HepG2 (cell line): ENCODE data around the gene GRB2. TPM values are rescaled to one million over a fixed set of nuclear protein-coding genes. Genes with fewer than 3 reads are reported as not detected.

Source experiments
- CREM ChIP-seq, 2 experiments: sonication (generic) in 1 of 2; formaldehyde crosslinking in 1 of 2; IDR thresholded peaks; 2 replicates each; pipeline versions ENCODE4 v1.4.0 to v1.6.1; 2016 to 2020; ENCODE audit warnings: antibody characterized with exemption in 1 of 2, mild to moderate bottlenecking in 1 of 2, missing genetic modification reagents in 1 of 2
- FOXJ3 ChIP-seq: sonication (generic); formaldehyde crosslinking; IDR thresholded peaks from 2 replicates; pipeline ENCODE4 v1.4.0; 2020; ENCODE audit warnings: missing genetic modification reagents, mild to moderate bottlenecking, borderline replicate concordance
- HNF4A ChIP-seq: sonication (generic); formaldehyde crosslinking; IDR thresholded peaks from 2 replicates; pipeline ENCODE4 v1.4.0; 2020; ENCODE audit warnings: missing genetic modification reagents
- KMT2B ChIP-seq: IDR thresholded peaks from 2 replicates; pipeline ENCODE4 v1.6.1; 2016; ENCODE audit warnings: missing genetic modification reagents, missing compliant biosample characterization
- MTF2 ChIP-seq: sonication (generic); formaldehyde crosslinking; IDR thresholded peaks from 2 replicates; pipeline ENCODE4 v1.5.0; 2020; ENCODE audit warnings: missing genetic modification reagents, borderline replicate concordance
- NFKBIZ ChIP-seq: IDR thresholded peaks from 2 replicates; pipeline ENCODE4 v1.6.1; 2018; ENCODE audit warnings: missing genetic modification reagents, missing compliant biosample characterization
- PPARG ChIP-seq: conservative IDR thresholded peaks from 2 replicates; pipeline ENCODE4 v1.6.1; 2016; ENCODE audit warnings: missing biosample characterization, missing genetic modification reagents
- PTBP1 ChIP-seq: fragments of 200-400 bp; formaldehyde crosslinking; IDR thresholded peaks from 2 replicates; pipeline ENCODE4 v1.6.1; 2018; ENCODE audit warnings: low read length, low read depth; ENCODE audit not compliant: poor library complexity, severe bottlenecking
- RBAK ChIP-seq: sonication (generic); formaldehyde crosslinking; IDR thresholded peaks from 2 replicates; pipeline ENCODE4 v1.5.1; 2020; ENCODE audit warnings: mild to moderate bottlenecking, missing genetic modification reagents
- SNAPC2 ChIP-seq: sonication (generic); formaldehyde crosslinking; IDR thresholded peaks from 2 replicates; pipeline ENCODE4 v1.8.1; 2022; ENCODE audit warnings: mild to moderate bottlenecking, missing genetic modification reagents
- ZKSCAN1 ChIP-seq: fragments of 150-350 bp; IDR thresholded peaks from 2 replicates; pipeline ENCODE4 v1.6.1; 2014; ENCODE audit warnings: low read length
- ZMYM3 ChIP-seq: sonication (generic); formaldehyde crosslinking; IDR thresholded peaks from 2 replicates; pipeline ENCODE4 v1.5.1; 2020; ENCODE audit warnings: mild to moderate bottlenecking, missing genetic modification reagents
- ZNF441 ChIP-seq: sonication (generic); formaldehyde crosslinking; IDR thresholded peaks from 2 replicates; pipeline ENCODE4 v1.7.0; 2021; ENCODE audit warnings: missing genetic modification reagents, borderline replicate concordance
- ZNF780A ChIP-seq: sonication (generic); formaldehyde crosslinking; IDR thresholded peaks from 2 replicates; pipeline ENCODE4 v1.8.0; 2022; ENCODE audit warnings: mild to moderate bottlenecking, missing genetic modification reagents, moderate library complexity
- polyA plus RNA-seq, 8 experiments: library from polyadenylated mRNA; depleted of rRNA in 3 of 8; stranded (reverse) in 7 of 8; unstranded in 1 of 8; fragments of >200 nt; fragmentation: Illumina TruSeq in 4 of 8; extraction: Trizol in 4 of 8; gene quantifications; 2 replicates each; pipeline versions ENCODE4 v1.2.1 to v1.2.3, GENCODE V29; 2011 to 2016; ENCODE audit warnings: low read depth in 4 of 8, missing spikeins in 1 of 8, mixed read lengths in 1 of 8; ENCODE audit not compliant: insufficient read depth in 1 of 8
- total RNA-seq, 5 experiments: library from RNA; depleted of rRNA; stranded (reverse); fragments of >200 nt; fragmentation: Illumina TruSeq; extraction: Trizol; gene quantifications; 2 replicates each; pipeline ENCODE4 v1.2.3, GENCODE V29; 2016; ENCODE audit warnings: low read depth in 1 of 5
- TF ChIP-seq, protein P1 (sequence below): sonication (generic); formaldehyde crosslinking; IDR thresholded peaks from 2 replicates; pipeline ENCODE4 v1.5.1; 2020; ENCODE audit warnings: mild to moderate bottlenecking, missing genetic modification reagents, borderline replicate concordance
- TF ChIP-seq, protein P2 (sequence below): fragments of 450-650 bp; IDR thresholded peaks from 2 replicates; pipeline ENCODE4 v1.6.1; 2017; ENCODE audit warnings: mild to moderate bottlenecking
- TF ChIP-seq, protein P3 (sequence below): sonication (generic); formaldehyde crosslinking; IDR thresholded peaks from 2 replicates; pipeline ENCODE4 v1.9.0; 2021; ENCODE audit warnings: missing genetic modification reagents, borderline replicate concordance

Gene GRB2
- total and polyA plus RNA-seq, 2 of the 13 experiments (the other 11 are each of a cell fraction or from before 2014, with no cell fraction given) = 84.6 to 92.3 TPM

DNA sequence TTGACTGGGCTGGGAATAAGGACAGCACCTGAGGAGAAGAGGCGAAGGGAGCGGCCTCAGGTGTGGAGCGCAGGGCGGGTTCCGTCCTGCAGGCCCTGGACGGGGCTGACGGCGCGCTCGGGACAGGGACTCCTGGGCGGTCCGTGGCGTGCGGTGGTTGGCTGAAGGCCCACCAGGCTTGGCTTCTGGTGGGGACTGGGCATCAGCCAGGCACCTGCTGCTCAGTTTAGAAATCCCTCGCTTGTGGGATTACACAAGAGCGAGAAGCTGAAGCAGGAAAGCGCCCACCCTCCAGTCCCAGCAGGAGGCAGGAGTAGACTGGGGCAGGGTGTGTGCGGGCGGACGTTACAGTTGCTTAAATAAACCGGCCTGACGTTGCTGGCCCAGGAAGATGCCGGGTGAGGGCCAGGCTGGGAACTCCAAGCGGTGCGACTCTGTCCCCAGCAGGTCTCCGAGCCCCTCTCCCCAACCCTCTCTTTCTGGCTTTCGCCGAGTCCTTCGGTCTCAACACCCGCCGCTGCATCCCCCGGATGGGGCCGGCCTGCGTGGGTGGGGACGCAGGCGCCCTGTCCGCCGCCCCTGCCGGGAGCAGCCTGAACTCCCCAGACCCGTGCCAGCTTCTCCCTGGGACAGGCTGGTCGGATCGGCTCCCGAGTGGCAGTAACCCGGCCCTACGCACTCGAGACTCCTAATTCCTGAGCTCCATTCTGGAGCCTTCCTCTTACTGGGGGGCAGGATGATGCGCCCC is 135.1 kb downstream of the GRB2 start (continued):
- TF ChIP-seq ZNF441 (CRISPR knock-in tag) (peak; percentile 33; the same call in 1 of the 2 replicates), ZMYM3 (CRISPR knock-in tag) (peak; percentile 72), NFKBIZ (CRISPR knock-in tag) (0 out of 2 replicates have a peak, but pooled peaks have one; percentile 18), FOXJ3 (CRISPR knock-in tag) (peak; percentile 61; the same call in 1 of the 2 replicates), KMT2B (CRISPR knock-in tag) (peak; percentile 75), ZNF780A (no peak), PPARG (CRISPR knock-in tag) (0 out of 2 replicates have a peak, but pooled peaks have one; percentile 43), SNAPC2 (no peak), CREM (IDR thresholded peaks at IDR 0.05) (no peak), CREM (CRISPR knock-in tag; IDR thresholded peaks at IDR 0.05) (0 out of 2 replicates have a peak, but pooled peaks have one; percentile 9), HNF4A (no peak), MTF2 (CRISPR knock-in tag) (no peak), RBAK (CRISPR knock-in tag) (no peak), ZKSCAN1 (no peak), PTBP1 (peak; percentile 40)
- TF ChIP-seq, protein P1, sequence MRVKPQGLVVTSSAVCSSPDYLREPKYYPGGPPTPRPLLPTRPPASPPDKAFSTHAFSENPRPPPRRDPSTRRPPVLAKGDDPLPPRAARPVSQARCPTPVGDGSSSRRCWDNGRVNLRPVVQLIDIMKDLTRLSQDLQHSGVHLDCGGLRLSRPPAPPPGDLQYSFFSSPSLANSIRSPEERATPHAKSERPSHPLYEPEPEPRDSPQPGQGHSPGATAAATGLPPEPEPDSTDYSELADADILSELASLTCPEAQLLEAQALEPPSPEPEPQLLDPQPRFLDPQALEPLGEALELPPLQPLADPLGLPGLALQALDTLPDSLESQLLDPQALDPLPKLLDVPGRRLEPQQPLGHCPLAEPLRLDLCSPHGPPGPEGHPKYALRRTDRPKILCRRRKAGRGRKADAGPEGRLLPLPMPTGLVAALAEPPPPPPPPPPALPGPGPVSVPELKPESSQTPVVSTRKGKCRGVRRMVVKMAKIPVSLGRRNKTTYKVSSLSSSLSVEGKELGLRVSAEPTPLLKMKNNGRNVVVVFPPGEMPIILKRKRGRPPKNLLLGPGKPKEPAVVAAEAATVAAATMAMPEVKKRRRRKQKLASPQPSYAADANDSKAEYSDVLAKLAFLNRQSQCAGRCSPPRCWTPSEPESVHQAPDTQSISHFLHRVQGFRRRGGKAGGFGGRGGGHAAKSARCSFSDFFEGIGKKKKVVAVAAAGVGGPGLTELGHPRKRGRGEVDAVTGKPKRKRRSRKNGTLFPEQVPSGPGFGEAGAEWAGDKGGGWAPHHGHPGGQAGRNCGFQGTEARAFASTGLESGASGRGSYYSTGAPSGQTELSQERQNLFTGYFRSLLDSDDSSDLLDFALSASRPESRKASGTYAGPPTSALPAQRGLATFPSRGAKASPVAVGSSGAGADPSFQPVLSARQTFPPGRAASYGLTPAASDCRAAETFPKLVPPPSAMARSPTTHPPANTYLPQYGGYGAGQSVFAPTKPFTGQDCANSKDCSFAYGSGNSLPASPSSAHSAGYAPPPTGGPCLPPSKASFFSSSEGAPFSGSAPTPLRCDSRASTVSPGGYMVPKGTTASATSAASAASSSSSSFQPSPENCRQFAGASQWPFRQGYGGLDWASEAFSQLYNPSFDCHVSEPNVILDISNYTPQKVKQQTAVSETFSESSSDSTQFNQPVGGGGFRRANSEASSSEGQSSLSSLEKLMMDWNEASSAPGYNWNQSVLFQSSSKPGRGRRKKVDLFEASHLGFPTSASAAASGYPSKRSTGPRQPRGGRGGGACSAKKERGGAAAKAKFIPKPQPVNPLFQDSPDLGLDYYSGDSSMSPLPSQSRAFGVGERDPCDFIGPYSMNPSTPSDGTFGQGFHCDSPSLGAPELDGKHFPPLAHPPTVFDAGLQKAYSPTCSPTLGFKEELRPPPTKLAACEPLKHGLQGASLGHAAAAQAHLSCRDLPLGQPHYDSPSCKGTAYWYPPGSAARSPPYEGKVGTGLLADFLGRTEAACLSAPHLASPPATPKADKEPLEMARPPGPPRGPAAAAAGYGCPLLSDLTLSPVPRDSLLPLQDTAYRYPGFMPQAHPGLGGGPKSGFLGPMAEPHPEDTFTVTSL = no peak
- TF ChIP-seq, protein P2, sequence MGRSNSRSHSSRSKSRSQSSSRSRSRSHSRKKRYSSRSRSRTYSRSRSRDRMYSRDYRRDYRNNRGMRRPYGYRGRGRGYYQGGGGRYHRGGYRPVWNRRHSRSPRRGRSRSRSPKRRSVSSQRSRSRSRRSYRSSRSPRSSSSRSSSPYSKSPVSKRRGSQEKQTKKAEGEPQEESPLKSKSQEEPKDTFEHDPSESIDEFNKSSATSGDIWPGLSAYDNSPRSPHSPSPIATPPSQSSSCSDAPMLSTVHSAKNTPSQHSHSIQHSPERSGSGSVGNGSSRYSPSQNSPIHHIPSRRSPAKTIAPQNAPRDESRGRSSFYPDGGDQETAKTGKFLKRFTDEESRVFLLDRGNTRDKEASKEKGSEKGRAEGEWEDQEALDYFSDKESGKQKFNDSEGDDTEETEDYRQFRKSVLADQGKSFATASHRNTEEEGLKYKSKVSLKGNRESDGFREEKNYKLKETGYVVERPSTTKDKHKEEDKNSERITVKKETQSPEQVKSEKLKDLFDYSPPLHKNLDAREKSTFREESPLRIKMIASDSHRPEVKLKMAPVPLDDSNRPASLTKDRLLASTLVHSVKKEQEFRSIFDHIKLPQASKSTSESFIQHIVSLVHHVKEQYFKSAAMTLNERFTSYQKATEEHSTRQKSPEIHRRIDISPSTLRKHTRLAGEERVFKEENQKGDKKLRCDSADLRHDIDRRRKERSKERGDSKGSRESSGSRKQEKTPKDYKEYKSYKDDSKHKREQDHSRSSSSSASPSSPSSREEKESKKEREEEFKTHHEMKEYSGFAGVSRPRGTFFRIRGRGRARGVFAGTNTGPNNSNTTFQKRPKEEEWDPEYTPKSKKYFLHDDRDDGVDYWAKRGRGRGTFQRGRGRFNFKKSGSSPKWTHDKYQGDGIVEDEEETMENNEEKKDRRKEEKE = no peak
- TF ChIP-seq, protein P3, sequence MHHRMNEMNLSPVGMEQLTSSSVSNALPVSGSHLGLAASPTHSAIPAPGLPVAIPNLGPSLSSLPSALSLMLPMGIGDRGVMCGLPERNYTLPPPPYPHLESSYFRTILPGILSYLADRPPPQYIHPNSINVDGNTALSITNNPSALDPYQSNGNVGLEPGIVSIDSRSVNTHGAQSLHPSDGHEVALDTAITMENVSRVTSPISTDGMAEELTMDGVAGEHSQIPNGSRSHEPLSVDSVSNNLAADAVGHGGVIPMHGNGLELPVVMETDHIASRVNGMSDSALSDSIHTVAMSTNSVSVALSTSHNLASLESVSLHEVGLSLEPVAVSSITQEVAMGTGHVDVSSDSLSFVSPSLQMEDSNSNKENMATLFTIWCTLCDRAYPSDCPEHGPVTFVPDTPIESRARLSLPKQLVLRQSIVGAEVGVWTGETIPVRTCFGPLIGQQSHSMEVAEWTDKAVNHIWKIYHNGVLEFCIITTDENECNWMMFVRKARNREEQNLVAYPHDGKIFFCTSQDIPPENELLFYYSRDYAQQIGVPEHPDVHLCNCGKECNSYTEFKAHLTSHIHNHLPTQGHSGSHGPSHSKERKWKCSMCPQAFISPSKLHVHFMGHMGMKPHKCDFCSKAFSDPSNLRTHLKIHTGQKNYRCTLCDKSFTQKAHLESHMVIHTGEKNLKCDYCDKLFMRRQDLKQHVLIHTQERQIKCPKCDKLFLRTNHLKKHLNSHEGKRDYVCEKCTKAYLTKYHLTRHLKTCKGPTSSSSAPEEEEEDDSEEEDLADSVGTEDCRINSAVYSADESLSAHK (CRISPR knock-in tag) = no peak
